NB4 (cell line): ENCODE measurements around the gene ATXN7L1.

Experiments
- DNase-seq: peaks from one replicate; pipeline ENCODE4 v3.0.0; 2010; ENCODE audit warnings: low read depth
- H3K4me3 ChIP-seq: one replicate; pipeline ENCODE4 v1.5.1; 2011; ENCODE audit warnings: mild to moderate bottlenecking, low read depth, low read length, moderate library complexity
- MYC ChIP-seq: IDR thresholded peaks from 2 replicates; pipeline ENCODE4 v1.6.1; 2011; ENCODE audit warnings: low read depth, low read length
- POLR2A ChIP-seq: IDR thresholded peaks from 2 replicates; pipeline ENCODE4 v1.6.1; 2011; ENCODE audit warnings: mild to moderate bottlenecking; ENCODE audit not compliant: insufficient read length; ENCODE audit errors: extremely low read depth
- TF ChIP-seq, protein P1 (sequence below): IDR thresholded peaks from one replicate; pipeline ENCODE4 v1.5.1; 2012; ENCODE audit warnings: low read depth, low read length
- TF ChIP-seq, protein P2 (sequence below): IDR thresholded peaks from 2 replicates; pipeline ENCODE4 v1.6.1; 2011; ENCODE audit warnings: low read depth, low read length

The ATXN7L1 gene

DNA sequence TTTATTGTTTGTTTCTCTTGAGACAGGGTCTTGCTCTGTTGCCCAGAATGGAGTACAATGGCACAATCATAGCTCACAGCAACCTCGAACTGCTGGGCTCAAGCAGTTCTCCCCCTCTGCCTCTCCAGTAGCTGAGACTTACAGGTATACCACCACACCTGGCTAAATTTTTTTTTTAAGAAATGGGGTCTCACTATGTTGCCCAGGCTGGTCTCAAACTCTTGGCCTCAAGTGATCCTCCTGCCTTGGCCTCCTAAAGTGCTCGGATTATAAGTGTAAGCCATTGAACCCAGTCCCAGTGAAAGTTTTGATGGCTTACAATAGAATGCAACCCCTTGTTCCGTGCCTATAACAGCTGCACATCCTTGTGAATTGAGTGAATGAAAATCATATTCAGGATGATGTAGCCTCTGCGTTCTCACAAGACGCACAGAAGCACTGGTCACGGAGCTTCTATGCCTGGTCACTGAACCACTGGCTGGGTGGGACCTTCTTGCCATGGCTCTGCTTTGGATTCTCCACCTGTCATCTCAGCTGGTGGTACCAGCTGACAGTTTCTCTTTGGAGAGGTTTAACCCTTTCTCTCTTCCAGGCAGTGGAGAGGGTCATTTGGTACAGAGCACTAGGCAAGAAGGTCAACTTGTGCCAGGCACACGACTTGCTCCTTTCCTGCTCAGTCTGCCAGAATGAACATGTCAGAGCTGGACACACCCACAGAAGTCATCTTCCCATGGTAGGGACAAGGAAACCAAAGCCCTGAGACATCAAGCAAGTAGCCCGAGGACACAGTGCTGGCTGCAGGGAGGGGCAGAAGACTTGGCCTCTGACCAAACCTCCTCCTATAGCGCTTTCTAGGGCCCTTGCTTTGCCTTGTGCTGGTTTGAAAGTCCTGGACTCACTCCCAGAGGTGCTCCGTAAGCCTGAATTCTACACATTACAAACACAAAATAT, 89.6 kb downstream of the ATXN7L1 start:
- TF ChIP-seq MYC (no peak), POLR2A (no peak)
- TF ChIP-seq, protein P1, sequence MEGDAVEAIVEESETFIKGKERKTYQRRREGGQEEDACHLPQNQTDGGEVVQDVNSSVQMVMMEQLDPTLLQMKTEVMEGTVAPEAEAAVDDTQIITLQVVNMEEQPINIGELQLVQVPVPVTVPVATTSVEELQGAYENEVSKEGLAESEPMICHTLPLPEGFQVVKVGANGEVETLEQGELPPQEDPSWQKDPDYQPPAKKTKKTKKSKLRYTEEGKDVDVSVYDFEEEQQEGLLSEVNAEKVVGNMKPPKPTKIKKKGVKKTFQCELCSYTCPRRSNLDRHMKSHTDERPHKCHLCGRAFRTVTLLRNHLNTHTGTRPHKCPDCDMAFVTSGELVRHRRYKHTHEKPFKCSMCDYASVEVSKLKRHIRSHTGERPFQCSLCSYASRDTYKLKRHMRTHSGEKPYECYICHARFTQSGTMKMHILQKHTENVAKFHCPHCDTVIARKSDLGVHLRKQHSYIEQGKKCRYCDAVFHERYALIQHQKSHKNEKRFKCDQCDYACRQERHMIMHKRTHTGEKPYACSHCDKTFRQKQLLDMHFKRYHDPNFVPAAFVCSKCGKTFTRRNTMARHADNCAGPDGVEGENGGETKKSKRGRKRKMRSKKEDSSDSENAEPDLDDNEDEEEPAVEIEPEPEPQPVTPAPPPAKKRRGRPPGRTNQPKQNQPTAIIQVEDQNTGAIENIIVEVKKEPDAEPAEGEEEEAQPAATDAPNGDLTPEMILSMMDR: no peak
- TF ChIP-seq, protein P2, sequence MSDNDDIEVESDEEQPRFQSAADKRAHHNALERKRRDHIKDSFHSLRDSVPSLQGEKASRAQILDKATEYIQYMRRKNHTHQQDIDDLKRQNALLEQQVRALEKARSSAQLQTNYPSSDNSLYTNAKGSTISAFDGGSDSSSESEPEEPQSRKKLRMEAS: no peak
- H3K4me3 ChIP-seq: no peak overlapping the region
- DNase-seq: no peak

DNA sequence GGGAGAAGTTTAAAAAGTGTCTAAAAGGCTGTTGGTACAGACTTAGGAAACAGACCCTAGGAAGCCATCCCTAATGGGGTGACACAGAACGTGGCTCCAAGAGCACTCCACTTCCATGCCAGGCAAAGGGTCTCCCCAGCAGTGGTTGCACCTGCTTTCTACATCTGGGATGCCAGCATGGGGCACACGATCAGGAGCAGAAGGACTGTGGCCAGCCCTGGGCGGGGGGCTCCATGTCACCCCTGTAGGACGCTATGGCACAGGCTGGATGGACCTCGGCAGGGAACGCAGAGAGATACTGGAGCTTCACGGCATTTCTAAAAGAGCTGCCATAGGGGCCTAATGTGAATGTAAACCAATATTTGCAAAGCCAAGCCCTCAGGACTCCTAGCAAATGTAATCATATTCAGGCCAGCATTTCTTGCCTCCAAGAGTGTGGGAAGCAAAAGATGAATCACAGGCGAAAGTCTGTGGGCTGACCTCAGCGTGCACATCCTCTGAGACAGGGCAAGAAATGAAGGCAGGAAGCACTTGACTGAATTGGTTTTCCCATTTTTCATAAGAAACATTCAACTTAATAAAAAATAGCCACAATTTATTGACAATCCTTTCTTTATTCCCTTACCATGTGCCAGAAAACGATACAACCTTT, 93.9 kb downstream of the ATXN7L1 start:
- no peak overlapping the region for H3K4me3 ChIP-seq
- TF ChIP-seq, protein P1: no peak
- TF ChIP-seq, protein P2: no peak
- TF ChIP-seq POLR2A (no peak), MYC (no peak)
- DNase-seq: no peak

DNA sequence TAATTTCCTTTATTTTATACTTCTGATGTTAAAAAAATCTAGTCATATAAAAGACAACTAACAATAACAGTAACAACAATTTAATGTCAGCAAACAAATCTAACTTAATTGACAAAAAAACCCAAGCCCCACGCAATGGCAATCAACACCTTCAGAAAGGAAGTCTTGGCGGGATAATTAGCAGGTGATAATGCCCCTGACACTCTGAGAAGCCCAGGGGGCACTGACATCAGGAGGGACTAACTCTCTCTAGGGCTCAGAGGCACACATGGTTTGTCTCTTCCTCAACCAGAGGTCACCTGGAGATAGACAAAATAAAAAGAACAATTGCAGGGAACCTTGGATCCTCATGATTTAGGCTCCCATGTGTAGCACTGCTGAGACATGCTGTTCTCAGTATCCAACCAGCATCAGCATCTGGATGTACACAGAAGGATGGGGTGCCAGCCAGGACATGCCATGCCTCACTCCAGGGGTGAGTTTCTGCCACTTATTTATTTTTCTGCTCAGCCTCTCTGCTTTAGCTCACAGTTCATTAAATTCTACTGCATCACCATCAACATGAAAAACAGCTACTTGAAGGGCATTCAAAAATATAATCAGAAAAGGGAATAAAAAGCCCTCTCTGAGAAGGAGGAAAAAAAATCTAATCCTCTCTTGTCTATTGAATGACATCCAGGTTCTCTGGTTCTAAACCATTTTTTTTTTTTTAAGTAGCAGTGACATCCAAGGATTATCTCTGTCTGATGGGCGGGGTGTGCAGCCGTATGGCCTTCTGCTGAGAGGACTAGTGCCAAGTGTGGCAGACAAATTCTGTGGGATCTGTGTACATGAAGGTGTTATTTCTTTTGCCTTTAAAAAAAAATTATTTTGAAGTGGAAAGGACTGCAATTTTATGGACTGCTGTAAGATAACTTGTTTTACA, 96.3 kb downstream of the ATXN7L1 start:
- TF ChIP-seq, protein P2: no peak
- TF ChIP-seq MYC (no peak), POLR2A (no peak)
- no peak overlapping the region for H3K4me3 ChIP-seq
- DNase-seq: no peak

DNA sequence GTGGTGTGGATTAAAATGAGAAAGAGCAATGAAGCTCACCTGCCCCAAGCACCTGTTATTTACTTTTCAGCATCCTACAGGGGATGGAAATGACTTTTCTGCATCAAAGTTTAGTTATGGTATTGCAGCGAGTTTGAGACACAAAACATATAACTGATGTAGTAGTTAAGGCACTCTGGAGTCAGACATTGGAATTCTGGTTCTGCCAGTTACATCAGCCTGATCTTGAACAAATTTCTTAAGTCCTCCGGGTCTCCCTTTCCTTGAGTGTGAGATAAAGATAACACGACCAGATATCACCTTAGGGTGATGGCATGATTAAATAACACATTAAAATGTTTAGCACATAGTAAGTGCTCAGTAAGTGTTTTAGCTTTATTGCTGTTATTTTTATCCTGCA, 97.4 kb downstream of the ATXN7L1 start:
- no peak overlapping the region for H3K4me3 ChIP-seq
- TF ChIP-seq, protein P2: no peak
- TF ChIP-seq POLR2A: no peak
- no peak for TF ChIP-seq MYC
- TF ChIP-seq, protein P1: no peak

DNA sequence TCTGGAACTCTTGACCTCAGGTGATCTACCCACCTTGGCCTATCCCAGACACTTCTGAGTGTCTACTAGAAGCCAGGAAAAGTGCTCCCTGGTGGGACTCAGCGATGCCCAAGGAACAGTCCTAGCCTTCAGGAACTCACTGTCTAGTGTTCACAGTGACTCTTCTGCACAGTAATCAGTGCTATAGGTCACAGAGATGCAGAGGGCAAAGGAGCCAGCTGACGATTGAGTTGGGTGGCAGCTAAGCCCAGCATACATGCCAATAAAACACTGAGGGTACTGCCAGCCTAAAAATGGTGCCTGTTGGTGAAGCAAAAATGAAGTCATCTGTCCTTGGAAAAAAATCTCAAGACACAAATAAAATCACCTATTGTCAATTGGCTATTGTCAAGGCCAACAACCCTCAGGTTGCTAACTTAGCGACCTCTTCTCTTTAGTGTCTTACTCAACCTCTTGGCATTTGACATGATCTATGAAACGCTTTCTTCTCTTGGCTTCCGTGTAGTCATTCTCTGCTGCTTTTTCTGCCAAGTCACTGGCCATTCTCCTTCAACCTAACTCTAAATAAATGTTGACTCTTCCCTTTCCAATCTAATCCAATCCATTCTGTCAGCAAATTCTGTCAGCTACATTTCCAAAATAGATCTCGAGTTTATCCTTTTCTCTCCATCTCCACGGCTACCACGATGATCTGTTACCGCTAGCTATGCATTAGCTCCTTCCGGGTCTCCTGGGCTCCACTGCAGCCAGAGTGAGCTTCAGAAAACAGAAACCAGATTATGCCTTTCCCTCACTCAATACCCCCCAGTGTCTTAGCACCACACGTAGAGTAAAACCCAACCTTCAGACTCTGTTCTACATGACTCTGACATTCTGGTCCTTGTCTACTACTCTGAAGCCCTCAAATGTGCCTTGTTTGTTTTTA, 99.2 kb downstream of the ATXN7L1 start:
- TF ChIP-seq MYC: no peak
- TF ChIP-seq POLR2A: no peak
- TF ChIP-seq, protein P2: no peak
- TF ChIP-seq, protein P1: no peak
- H3K4me3 ChIP-seq: no peak overlapping the region
- no peak for DNase-seq

More for the DNA sequence above, 97.4 kb downstream of the ATXN7L1 start:
- DNase-seq: no peak
